Jurkat, Clone E6-1 (cell line): ENCODE data around the gene IFT20.
"Not testable (repeated sequence)": the region's sequence is repeated elsewhere in the genome, so short reads cannot be mapped to it uniquely, and the experiment has no call there.

ENCODE experiments used
- DNase-seq: peaks from one replicate; pipeline ENCODE4 v3.0.0-alpha.2; 2011; ENCODE audit warnings: low read depth, low spot score
- H3K4me3 ChIP-seq: 2 replicates; pipeline ENCODE4 v1.5.1; 2011; ENCODE audit warnings: mild to moderate bottlenecking, low read length, control low read depth, moderate library complexity

The IFT20 gene

DNA sequence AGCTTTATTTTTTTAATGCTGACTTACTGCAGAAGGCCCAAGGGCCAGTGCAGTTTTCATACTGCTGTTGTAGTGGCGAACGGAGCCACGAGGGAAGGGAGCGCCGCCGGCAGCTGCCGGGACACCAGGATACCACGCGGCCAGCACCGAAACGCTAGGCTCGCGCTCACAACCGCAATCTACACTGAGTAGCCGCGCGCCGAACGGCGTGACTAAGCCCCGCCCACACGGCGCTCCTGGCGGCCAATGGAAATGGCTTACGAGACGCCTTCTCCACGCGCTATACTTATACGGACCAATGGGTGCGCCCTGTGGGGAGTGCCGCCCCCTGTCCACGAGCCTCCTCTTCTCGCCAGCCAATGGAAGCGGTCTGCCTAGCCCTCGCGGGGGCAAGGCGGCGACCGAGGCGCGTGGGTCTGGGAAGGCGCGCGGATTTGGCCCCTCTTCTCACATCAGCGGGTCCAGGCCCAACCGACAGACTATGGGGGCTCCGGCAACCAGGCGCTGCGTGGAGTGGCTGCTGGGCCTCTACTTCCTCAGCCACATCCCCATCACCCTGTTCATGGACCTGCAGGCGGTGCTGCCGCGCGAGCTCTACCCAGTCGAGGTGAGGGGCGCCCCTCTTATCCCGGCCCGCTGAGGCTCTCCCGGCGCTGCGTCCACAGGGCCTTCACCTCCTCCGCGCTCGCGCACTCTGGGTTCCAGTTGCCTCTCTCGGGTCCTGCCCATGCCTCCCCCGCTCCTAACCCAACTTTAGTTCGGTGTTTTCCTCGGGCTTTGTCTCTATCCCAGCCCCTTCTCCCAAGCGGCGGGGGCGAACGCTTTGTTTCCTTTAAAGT is 16.3 kb downstream of the IFT20 start, which contains the start of gene TMEM97:
Gene TMEM97 (plus strand): TSS at position 442 of the 839 bp plus-strand sequence. CDS start 40 bp downstream, at position 482.
- DNase-seq: peak; percentile 97
- peak within 1 kb of the TSS; percentile 95 for H3K4me3 ChIP-seq

DNA sequence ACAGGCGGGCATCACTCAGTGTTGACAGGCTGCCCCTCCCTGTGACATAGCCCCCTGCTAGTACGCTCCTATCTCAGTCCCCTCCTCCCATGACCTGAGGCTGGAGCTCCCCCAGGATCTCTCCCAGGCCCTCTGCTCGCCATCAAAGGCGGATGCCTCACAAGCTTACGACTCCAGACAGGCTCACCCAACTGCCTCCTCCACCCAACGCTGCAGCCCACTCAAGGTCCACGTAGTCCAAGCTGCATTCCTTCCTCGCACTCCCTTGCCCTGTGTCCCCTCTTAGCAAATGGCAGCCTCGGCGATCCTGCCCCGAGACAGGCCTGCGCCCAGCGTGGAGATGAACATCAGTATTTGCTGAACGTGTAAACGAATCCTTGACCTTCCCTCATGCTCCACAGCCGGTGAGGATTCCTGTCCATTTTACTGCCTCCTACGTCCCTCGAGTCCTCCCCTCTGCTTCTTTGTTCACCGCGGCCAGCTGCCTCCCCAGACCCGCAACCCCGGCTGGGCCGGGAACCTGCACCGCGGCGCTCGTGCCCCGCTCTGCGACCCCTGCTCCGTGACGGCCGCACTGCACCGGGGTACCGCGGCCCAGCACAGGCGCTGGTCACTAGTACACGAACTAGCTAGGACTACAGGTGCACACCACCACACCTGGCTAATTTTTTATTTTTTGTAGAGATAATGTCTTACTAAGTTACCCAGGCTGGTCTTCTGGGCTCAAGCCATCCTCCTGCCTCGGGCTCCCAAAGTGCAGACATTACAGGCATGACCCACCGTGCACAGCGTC is 17.1 kb downstream of the IFT20 start:
- DNase-seq: no peak
- peak overlapping the region; percentile 95 for H3K4me3 ChIP-seq

DNA sequence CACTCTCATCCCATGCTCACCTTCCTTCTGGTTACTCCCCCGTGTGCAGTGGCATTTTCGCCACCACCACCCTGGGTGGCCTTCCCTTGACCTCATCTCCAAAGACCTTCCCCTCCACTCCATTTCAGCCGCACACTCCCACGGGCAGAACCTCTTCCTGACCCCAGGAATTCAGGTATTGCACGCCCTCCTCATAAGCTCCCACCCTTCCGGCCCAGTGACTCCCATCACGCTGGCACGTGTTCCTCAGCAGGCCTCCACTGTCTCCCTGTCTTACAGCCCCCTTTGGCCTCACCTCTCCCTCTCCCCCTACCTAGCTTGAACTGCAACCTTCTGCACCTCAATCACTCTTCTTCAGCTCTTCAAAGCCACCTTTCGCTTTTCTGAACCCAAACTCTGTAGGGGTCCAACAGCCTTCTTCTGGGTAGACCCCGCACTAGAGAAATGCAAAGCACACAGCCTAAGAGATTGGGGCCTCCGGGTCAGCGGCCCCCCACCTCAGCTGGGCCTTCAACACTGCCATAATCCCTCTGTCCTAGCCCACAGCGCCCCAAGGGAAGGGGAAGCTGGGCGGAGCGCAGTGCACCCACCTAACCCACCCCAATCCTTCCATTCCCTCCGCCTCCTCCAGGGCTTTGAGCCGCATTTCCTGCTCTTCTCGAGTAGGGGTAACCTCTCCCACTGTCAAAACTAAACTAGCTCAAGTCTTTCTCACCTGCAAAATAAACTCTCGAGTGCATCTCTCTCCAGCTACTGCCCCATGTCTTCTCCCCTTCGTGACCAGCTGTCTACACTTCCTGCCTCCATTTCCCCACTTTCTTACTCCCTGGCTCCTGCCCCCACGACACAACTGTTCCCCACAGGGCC is 17.9 kb downstream of the IFT20 start:
- peak overlapping the region; percentile 95 for H3K4me3 ChIP-seq
- DNase-seq: no peak

DNA sequence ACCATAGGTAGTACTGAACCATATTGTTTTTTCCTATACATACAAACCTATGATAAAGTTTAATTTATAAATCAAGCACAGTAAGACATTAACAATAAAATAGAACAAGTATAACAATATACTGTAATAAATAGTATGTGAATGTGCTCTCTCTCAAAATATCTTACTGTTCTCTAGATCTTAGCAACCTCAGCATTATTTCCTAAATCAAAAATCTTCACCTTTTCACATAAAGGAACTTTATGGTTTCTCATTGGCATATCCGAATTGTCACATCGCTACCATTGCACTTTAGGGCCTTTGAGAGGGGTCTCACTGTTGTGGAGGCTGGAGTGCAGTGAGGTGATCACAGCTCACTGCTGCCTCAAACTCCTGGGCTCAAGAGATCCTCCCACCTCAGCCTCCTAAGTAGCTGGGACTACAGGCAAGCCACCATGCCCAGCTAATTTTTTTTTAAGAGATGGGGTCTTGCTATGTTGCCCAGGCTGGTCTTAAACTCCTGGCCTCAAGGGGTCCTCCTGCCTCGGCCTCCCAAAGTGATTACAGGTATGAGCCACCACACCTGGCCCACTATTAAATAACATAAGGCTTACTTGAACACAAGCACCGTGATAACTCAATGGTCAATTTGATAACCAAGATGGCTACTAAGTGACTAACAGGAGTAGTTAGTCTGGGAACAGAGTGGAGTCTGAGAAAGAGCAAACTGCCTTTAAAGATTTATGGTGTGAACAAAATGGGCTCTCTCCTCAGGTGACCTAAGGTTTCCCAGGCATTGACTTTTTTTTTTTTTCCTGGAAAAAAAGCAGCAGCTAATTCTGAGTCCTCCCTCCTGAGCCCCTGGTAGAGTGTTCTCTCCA is 19.2 kb downstream of the IFT20 start:
- no peak for DNase-seq

DNA sequence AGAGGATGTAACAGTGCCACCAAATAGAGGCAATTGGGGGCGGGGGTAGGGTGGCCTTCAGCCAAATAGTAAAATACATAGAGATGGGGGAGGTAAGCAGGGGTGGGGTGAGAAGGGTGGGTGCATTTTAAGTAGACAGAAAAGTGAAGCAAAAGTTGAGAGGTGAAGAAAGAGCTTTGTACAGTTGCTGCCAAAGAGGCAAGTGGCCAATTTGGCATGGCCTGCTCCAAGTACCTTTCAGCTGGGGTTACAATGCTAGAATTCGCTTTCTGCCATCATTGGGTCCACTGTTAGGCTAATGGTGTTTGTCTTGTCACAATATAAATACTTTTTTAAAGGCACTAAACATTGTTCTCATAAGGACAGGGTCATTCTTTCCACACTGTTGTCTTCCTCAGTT is 21.4 kb downstream of the IFT20 start:
- DNase-seq: no peak
- H3K4me3 ChIP-seq: no peak overlapping the region

More for the DNA sequence above, 19.2 kb downstream of the IFT20 start:
- no peak overlapping the region for H3K4me3 ChIP-seq

DNA sequence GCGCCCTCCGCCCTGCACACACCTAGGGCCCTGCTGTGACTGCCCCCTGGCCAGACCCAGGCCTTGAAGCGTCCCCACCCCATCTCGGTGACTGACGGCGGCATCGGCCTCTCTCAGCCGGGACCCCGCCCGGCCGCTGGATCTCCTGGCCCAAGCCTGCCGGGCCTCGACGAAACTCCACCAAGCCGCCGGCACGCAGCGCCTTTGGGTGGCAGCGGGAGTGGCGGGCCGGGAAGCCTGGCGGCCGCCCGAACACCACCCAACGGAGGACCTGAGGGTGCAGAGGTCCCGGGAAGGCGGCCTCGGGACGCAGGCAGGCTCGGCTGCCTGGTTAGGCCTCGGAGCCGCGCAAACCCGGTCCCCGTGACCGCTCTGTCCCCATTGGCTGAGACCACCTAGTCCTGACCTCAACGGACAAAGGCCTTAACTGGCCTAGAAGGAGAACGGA is 28.3 kb downstream of the IFT20 start:
- no peak for DNase-seq
- no peak overlapping the region for H3K4me3 ChIP-seq

DNA sequence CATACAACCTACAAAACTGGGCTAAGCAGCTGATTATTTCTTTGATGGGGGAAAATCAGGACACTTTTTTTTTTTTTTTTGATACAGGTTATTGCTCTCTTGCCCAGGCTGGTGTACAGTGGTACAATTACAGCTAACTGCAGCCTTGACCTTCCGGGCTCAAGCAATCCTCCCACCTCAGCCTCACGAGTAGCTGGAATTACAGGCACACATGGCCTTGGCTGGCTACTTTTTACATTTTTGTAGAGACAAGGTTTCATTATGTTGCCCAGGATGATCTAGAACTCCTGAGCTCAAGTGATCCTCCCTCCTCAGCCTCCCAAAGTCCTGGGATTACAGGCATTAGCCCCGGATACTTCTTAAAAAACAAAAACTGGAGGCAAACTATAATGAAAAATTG is 36.8 kb downstream of the IFT20 start:
- no peak overlapping the region for H3K4me3 ChIP-seq
- no peak for DNase-seq

DNA sequence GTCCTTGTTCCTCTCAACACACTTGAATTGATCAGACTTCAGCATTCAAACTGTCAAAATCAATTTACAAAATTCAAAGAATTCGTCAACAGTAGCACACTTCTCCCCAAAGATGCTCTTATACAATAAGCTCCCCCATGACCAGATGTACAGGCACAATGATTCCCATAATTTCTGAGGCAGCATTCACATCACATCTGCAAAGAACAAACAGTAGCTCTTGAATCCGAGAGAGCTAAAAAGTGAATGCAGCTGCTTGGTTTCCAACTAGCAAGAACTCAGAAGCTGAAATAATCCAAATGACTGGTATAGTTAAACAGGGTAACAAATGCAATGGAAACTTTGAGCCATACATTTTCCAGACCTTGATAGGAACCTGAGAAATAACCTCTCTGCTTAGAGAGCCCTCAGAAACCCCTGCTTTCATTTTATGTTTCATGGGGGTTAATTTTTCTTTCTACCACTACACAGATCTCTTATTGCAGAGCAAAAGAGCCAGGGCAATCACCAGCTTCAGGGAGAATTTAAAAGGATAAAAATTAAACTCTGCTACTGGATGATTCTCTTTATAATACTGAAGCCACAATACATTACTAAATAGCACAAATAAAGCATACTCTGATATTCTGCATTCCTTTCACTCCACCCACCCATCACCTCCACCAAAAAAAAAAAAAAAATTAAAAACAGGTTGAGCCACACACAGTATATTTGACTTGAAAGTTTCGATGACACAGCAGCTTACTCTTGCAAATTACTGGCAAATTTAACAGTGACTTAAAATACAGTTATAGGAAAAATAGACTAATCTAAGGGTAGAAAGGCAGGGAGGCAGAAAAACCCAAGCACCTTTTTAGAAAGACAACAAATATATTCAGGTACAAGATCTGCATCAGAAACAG is 39.3 kb downstream of the IFT20 start:
- H3K4me3 ChIP-seq: no peak overlapping the region
- no peak for DNase-seq

DNA sequence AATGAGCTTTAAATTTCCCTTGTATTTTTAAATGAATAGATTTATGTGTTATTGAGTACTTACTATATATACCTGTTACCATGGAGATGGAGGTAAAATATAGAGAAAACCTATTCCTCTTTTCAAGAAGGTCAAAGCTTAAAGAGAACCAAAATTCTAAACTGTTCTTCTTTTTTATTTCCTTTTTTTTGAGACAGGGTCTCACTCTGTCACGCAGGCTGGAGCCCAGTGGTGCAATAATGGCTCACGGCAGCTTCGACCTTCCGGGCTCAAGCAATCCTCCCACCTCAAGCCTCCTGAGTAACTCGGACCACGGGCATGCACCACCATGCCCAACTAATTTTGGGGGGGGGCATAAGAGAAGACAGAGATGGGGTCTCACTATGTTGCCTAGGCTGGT is 41.3 kb downstream of the IFT20 start:
- no peak overlapping the region for H3K4me3 ChIP-seq
- DNase-seq: no peak

DNA sequence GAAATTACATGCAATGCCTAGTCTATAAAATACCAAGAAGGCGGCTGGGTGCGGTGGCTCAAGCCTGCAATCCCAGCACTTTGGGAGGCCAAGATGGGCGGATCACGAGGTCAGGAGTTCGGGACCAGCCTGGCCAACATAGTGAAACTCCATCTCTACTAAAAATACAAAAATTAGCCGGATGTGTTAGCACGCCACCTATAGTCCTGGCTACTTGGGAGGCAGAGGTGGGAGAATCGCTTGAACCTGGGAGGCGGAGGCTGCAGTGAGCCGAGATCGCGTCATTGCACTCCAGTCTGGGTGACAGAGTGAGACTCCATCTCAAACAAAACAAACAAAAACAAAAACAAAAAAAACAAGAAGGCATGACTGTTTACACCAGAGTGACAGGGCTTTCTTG is 42.4 kb downstream of the IFT20 start:
- not testable (repeated sequence) for H3K4me3 ChIP-seq, DNase-seq

DNA sequence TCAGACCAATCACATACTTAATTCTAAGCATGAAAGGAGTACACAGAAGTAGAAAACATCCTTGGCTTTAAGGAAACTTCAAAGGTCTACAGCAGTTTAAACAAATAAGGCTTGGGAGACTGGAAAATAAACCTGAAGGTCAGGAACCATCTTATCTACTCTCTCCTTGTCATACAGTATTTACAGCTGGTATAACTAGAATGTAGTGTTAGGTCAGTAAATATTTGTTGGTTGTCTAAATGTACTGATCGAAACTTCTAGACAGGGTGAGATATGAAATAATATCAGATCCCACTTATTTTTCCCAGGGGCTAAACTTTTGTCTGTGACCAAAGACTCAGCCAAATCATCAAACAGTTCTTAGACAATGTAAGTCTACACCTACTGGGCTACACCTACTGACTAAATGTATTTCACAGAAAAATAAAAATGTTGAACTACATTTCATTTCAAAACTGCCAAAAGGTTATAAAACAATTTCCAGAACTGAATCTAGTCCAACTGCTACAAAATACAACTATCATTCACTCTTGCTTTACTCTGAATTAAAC is 43.4 kb downstream of the IFT20 start:
- no peak for DNase-seq
- H3K4me3 ChIP-seq: no peak overlapping the region

DNA sequence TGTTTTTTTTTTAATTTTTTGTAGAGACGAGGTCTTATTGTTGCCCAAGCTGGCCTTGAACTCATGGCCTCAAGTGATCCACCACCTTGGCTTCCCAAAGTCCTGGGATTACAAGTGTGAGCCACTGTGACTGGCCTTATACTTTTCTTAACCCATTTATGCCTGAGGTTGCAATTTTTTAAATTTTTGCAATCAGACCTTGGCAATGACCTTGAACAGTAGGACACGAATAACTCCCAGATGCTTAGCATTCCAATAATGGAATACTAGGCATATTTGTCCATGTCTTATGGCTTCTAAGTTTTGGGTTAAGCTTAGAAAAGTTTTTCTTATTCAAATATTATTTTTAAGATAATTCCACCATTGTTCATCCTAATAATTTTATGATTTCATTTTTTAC is 44.6 kb downstream of the IFT20 start:
- H3K4me3 ChIP-seq: no peak overlapping the region
- no peak for DNase-seq

DNA sequence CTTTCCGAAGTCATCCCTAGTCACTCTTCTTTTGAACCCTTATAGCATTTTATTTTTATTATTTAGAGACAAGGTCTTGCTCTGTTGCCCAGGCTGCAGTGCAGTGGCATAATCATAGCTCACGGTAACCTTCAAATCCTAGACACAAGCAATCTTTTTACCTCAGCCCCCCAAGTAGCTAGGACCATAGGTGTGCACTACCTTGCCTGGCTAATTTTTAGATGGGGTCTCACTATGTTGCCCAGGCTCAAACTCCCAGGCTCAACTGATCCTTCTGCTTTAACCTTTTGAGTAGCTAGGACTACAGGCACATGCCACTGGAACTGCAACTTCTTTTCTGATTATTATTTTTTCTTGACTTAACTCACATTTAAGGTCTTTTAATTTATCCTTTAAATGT is 49.3 kb downstream of the IFT20 start:
- H3K4me3 ChIP-seq: no peak overlapping the region
- DNase-seq: no peak

DNA sequence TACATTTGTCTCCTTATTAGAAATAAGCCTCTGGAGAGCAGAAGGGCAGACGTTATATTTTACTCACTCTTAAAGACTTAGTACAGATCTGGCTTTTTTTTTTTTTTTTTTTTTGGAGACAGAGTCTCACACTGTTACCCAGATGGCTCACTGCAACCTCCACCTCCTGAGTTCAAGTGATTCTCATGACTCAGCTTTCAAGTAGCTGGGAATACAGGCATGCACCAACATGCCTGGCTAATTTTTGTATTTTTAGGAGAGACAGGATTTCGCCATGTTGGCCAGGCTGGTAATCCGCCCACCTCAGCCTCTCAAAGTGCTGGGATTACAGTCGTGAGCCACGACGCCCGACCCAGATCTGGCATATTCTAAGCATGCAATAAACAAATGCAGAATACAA is 52.7 kb downstream of the IFT20 start:
- no peak for DNase-seq
- H3K4me3 ChIP-seq: no peak overlapping the region

DNA sequence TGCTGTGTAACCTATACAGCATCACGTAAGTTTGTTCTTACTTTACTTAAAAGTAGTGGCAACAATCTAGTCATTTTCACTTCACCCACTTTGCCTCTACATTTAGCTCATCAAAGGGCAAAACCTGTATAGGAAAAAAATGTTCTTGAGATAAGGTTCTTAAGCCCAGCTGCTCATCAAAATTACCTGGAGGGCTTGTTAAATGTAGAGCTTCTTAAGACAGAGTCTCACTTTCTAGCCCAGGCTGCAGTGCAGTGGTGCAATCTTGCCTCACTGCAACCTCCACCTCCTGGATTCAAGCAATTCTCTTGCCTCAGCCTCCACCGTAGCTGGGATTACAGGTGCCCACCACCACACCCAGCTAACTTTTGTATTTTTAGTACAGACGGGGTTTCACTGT is 54.4 kb downstream of the IFT20 start:
- no peak for DNase-seq
- H3K4me3 ChIP-seq: no peak overlapping the region

DNA sequence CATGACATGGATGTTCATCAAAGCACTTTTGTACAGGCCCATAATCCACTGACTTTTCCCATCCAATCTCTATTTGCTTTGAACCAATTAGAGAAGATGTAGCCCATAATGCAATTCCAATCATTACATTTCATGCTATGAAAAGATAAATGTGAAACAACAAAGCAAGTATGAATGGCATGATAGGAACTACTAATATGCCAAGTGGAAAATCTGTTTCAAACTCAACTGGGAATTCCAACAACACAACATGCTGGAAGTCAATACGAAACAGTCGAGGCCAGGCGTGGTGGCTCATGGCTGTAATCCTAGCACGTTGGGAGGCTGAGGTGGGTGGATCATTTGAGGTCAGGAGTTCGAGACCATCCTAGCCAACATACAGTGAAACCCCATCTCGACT is 55.9 kb downstream of the IFT20 start:
- H3K4me3 ChIP-seq: no peak overlapping the region
- no peak for DNase-seq
